ENCODE measurements around the gene PGGT1B. TPM values are rescaled to one million over a fixed set of nuclear protein-coding genes. Genes with fewer than 3 reads are reported as not detected.

Gene PGGT1B
- polyA plus RNA-seq, 6 donors from 2014 or later: 23.2 to 56.5 (median 34.4) TPM

DNA sequence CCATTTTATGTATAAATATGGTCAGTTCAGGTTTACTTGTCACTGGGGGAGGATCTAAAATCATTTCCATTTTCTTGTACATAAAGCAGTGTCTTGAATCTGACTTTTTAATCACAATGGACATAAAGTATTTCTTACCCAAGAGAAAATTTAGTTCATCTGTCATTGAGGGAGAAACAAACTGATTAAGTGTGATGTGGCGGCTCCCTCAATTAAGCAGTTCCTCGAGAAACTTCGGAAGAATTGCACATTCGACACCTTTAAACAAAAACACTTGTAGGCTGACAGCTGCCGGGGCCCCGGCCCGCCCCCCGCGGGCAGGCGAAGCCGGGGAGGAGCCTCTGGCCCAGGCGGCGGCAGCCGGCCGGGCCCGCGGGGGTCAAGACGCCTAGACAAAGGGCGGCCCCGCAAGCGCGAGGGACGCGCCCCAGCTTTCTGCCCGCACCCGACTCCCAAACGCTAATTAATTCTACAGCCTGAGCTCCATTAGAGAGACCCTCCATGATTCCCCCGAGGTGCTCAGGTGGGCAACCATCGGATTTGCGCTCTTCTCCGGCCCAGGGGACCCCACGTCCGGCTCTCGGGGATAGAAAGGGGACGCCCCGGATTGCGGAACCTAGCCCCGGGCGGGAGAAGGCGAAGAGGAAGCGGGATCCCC lies 93.7 kb downstream of the PGGT1B start:
- peaks cover 15 to 17% of the 10 kb centered on the region in 2 donors for H3K36me3 Mint-ChIP-seq
- H3K27ac Mint-ChIP-seq: peak overlapping the region in 2 of 6 donors; percentile 8 to 82
- H3K4me3 Mint-ChIP-seq: peak overlapping the region; percentile 83 to 92 (median 86)
- H3K27me3 Mint-ChIP-seq: peaks cover 38 to 86% (median 40%) of the 10 kb centered on the region in 3 donors
- ATAC-seq (ENCODE audit: low read depth in 2 of 2) (no peak), DNase-seq (no peak)
- H3K9me3 Mint-ChIP-seq: peaks cover 14 to 36% (median 32%) of the 10 kb centered on the region in 7 donors
- peaks cover 4 to 18% (median 9%) of the 10 kb centered on the region in 3 donors for H3K4me1 Mint-ChIP-seq

DNA sequence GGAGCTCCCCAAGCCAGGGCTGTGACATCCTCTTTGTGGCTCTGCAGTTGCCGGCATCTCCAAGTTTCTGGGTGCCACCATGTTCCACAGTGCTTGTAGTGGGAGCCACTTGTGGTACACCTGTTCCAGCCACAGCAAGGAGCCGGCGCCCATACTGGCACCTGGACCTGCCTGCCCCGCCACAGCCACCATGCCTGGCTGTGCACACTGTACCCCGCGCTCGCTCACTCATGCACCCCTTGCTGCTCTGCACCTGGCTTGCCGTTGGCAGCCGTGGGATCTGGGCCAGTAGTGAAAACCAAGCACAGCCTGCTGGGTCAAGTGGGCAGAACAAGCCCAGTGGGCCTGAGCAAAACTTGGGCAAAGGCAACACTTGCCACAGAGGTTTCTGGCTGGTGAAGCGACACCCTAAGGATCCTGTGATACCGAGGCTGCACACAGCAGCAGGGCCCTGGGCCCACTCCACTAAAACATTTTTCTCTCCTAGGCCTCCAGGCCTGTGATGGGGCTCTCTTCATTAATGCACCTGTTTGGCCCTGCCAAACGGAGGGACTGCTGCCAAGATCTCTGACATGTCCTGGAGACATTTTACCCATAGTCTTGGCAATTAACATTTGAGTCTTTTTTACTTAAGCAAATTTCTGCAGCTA lies 95.8 kb downstream of the PGGT1B start:
- Mint-ChIP-seq H3K4me1 (peaks cover 4 to 18% (median 9%) of the 10 kb centered on the region in 3 donors), H3K27ac (no peak overlapping the region), H3K36me3 (peaks cover 15 to 17% of the 10 kb centered on the region in 2 donors)

DNA sequence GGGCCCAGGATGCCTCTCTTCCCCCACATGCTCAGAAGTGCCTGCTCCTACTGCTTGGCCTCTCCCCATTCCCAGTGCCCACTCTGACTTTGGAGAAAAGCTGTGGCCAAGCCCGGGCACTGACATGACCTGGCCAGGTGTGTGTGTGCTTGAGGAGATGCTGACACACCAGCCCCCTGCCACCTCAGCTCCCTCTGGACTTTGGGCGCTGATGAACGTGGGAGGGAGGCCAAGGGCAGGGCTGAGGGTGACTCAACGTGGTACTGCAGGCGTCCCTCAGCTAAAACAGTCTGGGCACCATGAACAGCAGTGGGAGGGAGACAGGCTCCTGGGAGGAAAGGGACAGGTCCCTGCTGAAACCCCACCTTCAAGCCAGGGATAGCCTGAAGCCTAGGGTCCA lies 96.9 kb downstream of the PGGT1B start:
- peaks cover 15 to 17% of the 10 kb centered on the region in 2 donors for H3K36me3 Mint-ChIP-seq
- no peak for DNase-seq
- ATAC-seq (ENCODE audit: low read depth in 2 of 2): no peak
- H3K27me3 Mint-ChIP-seq: peaks cover 25 to 77% (median 37%) of the 10 kb centered on the region in 3 donors
- peak overlapping the region in 1 of 8 donors; percentile 1 for H3K4me3 Mint-ChIP-seq
- peaks cover 4 to 13% (median 4%) of the 10 kb centered on the region in 3 donors for H3K4me1 Mint-ChIP-seq
- H3K9me3 Mint-ChIP-seq: peaks cover 14 to 37% (median 32%) of the 10 kb centered on the region in 7 donors
- peak overlapping the region in 1 of 6 donors; percentile 21 for H3K27ac Mint-ChIP-seq

More for the DNA sequence above, 95.8 kb downstream of the PGGT1B start:
- Mint-ChIP-seq H3K9me3 (peaks cover 14 to 37% (median 32%) of the 10 kb centered on the region in 7 donors), H3K27me3 (peaks cover 30 to 80% (median 34%) of the 10 kb centered on the region in 3 donors), H3K4me3 (peak overlapping the region in 1 of 8 donors; percentile 62)
- DNase-seq: no peak
- ATAC-seq (ENCODE audit: low read depth in 2 of 2): no peak

DNA sequence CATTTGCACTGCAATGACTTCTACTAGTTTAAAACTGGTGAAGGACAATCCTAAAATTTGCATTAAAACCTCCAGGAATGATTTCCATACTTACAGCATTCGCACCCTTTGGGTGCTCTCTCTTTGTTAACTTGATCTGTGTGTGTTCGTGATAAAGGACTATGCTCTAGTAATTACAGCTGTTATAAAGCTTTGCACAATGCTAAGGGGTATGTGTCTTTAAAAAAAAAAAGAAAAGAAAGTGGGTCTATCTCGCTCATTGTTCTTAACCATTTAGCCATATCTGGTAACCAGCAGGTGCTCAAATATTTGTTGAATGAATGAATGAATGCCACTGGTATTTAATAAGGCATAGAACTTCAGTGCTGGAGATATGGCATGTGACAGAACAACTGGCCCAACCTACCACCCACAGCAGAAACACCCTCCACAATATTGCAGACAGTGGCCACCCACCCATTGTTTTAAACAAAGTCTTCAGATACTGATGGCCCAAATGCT lies 101.7 kb downstream of the PGGT1B start:
- H3K27me3 Mint-ChIP-seq: peaks cover 21 to 58% (median 26%) of the 10 kb centered on the region in 3 donors
- H3K36me3 Mint-ChIP-seq: peaks cover 0 to 8% of the 10 kb centered on the region in 2 donors
- H3K4me3 Mint-ChIP-seq: no peak overlapping the region
- peak overlapping the region in 1 of 6 donors; percentile 5 for H3K27ac Mint-ChIP-seq
- H3K9me3 Mint-ChIP-seq: peaks cover 0 to 19% (median 14%) of the 10 kb centered on the region in 7 donors
- H3K4me1 Mint-ChIP-seq: no peaks in the 10 kb centered on the region
- DNase-seq: no peak
- no peak for ATAC-seq (ENCODE audit: low read depth in 2 of 2)

Other genes starting within 250 kb of the PGGT1B start
- under 1 TPM in 1 of 6 donors, not detected in 5; 0.45 TPM for gene TRIM36, start 93.0 kb downstream of the PGGT1B start, polyA plus RNA-seq (ENCODE audit: low read depth in 6 of 6)
- 10 to 100 TPM in 5 of 6 donors, 1 to 10 TPM in 1; 7.2 to 17.2 (median 11.4) TPM for gene CCDC112, start 33.8 kb upstream of the PGGT1B start, polyA plus RNA-seq (ENCODE audit: low read depth in 6 of 6)